Cardiac muscle cell (in vitro differentiated cells and primary cell): ENCODE results near the gene RNF223. TPM values are rescaled to one million over a fixed set of nuclear protein-coding genes. Genes with fewer than 3 reads are reported as not detected.

Experiments used
- DNase-seq, 2 donors: peaks; one replicate each; pipeline versions ENCODE4 v3.0.0 to v3.0.0-alpha.2; 2010 to 2017; ENCODE audit warnings: low read depth in 1 of 2, low spot score in 1 of 2
- H3K27ac ChIP-seq: fragments of 200-600 bp; sonication (generic); 2 replicates; pipeline ENCODE4 v1.5.1; 2016
- H3K27me3 ChIP-seq: fragments of 200-600 bp; sonication (generic); 2 replicates; pipeline ENCODE4 v1.6.0; 2016; ENCODE audit warnings: control low read depth
- H3K36me3 ChIP-seq: fragments of 200-600 bp; sonication (generic); 2 replicates; pipeline ENCODE4 v1.5.1; 2016; ENCODE audit warnings: control low read depth
- H3K4me1 ChIP-seq: fragments of 200-600 bp; sonication (generic); 2 replicates; pipeline ENCODE4 v1.8.1; 2017; ENCODE audit warnings: low read depth, mild to moderate bottlenecking, mixed run types
- H3K4me3 ChIP-seq: fragments of 200-600 bp; sonication (generic); 2 replicates; pipeline ENCODE4 v1.5.1; 2016; ENCODE audit warnings: mild to moderate bottlenecking
- H3K9me3 ChIP-seq: fragments of 200-600 bp; sonication (generic); 2 replicates; pipeline ENCODE4 v1.5.1; 2017; ENCODE audit warnings: low read depth, mild to moderate bottlenecking, control low read depth
- polyA plus RNA-seq: library from polyadenylated mRNA; unstranded; fragments of >200 nt; fragmentation: Nextera tagmentation; extraction: Ambion mirVana; gene quantifications from 2 replicates; pipeline ENCODE4 v1.2.1, GENCODE V29; 2016
- total RNA-seq: library from RNA; depleted of rRNA; stranded (reverse); fragments of >200 nt; gene quantifications from 2 replicates; pipeline ENCODE4 v1.2.3, GENCODE V29; 2016
- TF ChIP-seq, protein P1 (sequence below): IDR thresholded peaks from 2 replicates; pipeline ENCODE4 v1.5.1; 2012; ENCODE audit warnings: low read depth, mild to moderate bottlenecking, low read length

The RNF223 gene
- total and polyA plus RNA-seq, 2 experiments from 2014 or later = 0.33 TPM; not detected in 1

- no peaks in the 10 kb centered on the region for H3K36me3 ChIP-seq
- peak overlapping the region; percentile 53 for H3K4me3 ChIP-seq
- no peaks in the 10 kb centered on the region for H3K9me3 ChIP-seq
- H3K27me3 ChIP-seq = peaks cover 42% of the 10 kb centered on the region
- no peaks in the 10 kb centered on the region for H3K4me1 ChIP-seq
- DNase-seq = no peak
- no peak overlapping the region for H3K27ac ChIP-seq
- TF ChIP-seq, protein P1, sequence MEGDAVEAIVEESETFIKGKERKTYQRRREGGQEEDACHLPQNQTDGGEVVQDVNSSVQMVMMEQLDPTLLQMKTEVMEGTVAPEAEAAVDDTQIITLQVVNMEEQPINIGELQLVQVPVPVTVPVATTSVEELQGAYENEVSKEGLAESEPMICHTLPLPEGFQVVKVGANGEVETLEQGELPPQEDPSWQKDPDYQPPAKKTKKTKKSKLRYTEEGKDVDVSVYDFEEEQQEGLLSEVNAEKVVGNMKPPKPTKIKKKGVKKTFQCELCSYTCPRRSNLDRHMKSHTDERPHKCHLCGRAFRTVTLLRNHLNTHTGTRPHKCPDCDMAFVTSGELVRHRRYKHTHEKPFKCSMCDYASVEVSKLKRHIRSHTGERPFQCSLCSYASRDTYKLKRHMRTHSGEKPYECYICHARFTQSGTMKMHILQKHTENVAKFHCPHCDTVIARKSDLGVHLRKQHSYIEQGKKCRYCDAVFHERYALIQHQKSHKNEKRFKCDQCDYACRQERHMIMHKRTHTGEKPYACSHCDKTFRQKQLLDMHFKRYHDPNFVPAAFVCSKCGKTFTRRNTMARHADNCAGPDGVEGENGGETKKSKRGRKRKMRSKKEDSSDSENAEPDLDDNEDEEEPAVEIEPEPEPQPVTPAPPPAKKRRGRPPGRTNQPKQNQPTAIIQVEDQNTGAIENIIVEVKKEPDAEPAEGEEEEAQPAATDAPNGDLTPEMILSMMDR = no peak
Measured at GRCh38 chr1:1116701-1117468, 42.8 kb upstream of the RNF223 start.

- Histone ChIP-seq H3K9me3 (no peaks in the 10 kb centered on the region), H3K4me1 (no peaks in the 10 kb centered on the region), H3K36me3 (no peaks in the 10 kb centered on the region), H3K27me3 (peaks cover 42% of the 10 kb centered on the region), H3K27ac (no peak within 1 kb of the TSS), H3K4me3 (peak within 1 kb of the TSS; percentile 65)
- peak; percentile 99 for DNase-seq
- TF ChIP-seq, protein P1 = no peak
Measured at GRCh38 chr1:1115786-1116700, 41.9 kb upstream of the RNF223 start, which contains the start of gene C1orf159. C1orf159 (minus strand) TSS chr1:1116089; CDS start chr1:1091543, 24,546 bp downstream.

- Histone ChIP-seq H3K4me1 (no peaks in the 10 kb centered on the region), H3K4me3 (peak overlapping the region; percentile 65), H3K36me3 (no peaks in the 10 kb centered on the region), H3K27me3 (peaks cover 37% of the 10 kb centered on the region), H3K27ac (no peak overlapping the region), H3K9me3 (no peaks in the 10 kb centered on the region)
- no peak for DNase-seq
- TF ChIP-seq, protein P1 = no peak
Measured at GRCh38 chr1:1115136-1115785, 41.2 kb upstream of the RNF223 start.

DNA sequence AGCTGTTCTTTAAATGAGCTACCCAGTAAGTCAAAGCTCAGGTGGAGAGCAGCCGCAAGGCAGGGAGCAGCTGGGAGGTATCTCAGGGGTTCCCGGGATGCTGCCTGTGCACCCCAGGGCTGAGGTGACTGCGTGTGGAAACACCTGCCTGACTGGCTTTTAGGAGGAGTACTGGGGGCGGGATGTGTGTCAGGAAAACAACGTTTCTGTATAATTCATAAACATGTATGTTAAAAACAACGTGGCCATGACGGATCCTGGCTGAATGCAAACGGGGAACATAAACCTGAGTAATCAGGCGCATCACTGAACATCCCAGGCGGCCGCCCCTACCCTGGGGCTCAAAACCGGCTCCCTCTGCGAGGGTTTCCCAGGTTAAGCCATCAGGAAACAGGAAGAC, 40.3 kb upstream of the RNF223 start:
- Histone ChIP-seq H3K36me3 (no peaks in the 10 kb centered on the region), H3K27me3 (peaks cover 30% of the 10 kb centered on the region), H3K4me3 (no peak overlapping the region), H3K4me1 (no peaks in the 10 kb centered on the region), H3K9me3 (no peaks in the 10 kb centered on the region), H3K27ac (no peak overlapping the region)
- TF ChIP-seq, protein P1 = no peak
- DNase-seq = no peak

GRCh38 chr1:1112237-1112985, 38.3 kb upstream of the RNF223 start:
- TF ChIP-seq, protein P1 = no peak
- Histone ChIP-seq H3K4me3 (no peak overlapping the region), H3K4me1 (no peaks in the 10 kb centered on the region), H3K9me3 (no peaks in the 10 kb centered on the region), H3K27ac (no peak overlapping the region), H3K27me3 (peaks cover 10% of the 10 kb centered on the region), H3K36me3 (no peaks in the 10 kb centered on the region)
- DNase-seq = no peak
